ENCODE measurements around the gene ZDHHC14.

The ZDHHC14 gene

GRCh38 chr6:157644043-157644810 is 263.2 kb downstream of the ZDHHC14 start:
- H3K4me3 ChIP-seq (replicated peaks; ENCODE audit: low read depth, low read length): no peak overlapping the region
- TF ChIP-seq CTCF (IDR thresholded peaks at IDR 0.05; ENCODE audit: low read depth, low read length, missing control alignments): peak; percentile 31
- no peak for DNase-seq (ENCODE audit: extremely low read depth, low read depth)

GRCh38 chr6:157645201-157645795 is 264.3 kb downstream of the ZDHHC14 start:
- H3K4me3 ChIP-seq (replicated peaks; ENCODE audit: low read depth, low read length): no peak overlapping the region
- no peak for DNase-seq (ENCODE audit: extremely low read depth, low read depth)
- TF ChIP-seq CTCF (IDR thresholded peaks at IDR 0.05; ENCODE audit: low read depth, low read length, missing control alignments): no peak

GRCh38 chr6:157646012-157646411 is 265.0 kb downstream of the ZDHHC14 start:
- no peak overlapping the region for H3K4me3 ChIP-seq (replicated peaks; ENCODE audit: low read depth, low read length)
- no peak for TF ChIP-seq CTCF (IDR thresholded peaks at IDR 0.05; ENCODE audit: low read depth, low read length, missing control alignments)
- no peak for DNase-seq (ENCODE audit: extremely low read depth, low read depth)

- TF ChIP-seq CTCF (IDR thresholded peaks at IDR 0.05; ENCODE audit: low read depth, low read length, missing control alignments): no peak
- no peak for DNase-seq (ENCODE audit: extremely low read depth, low read depth)
- no peak overlapping the region for H3K4me3 ChIP-seq (replicated peaks; ENCODE audit: low read depth, low read length)
Measured at GRCh38 chr6:157647261-157647915, 266.4 kb downstream of the ZDHHC14 start.

- TF ChIP-seq CTCF (IDR thresholded peaks at IDR 0.05; ENCODE audit: low read depth, low read length, missing control alignments): no peak
- no peak overlapping the region for H3K4me3 ChIP-seq (replicated peaks; ENCODE audit: low read depth, low read length)
- no peak for DNase-seq (ENCODE audit: extremely low read depth, low read depth)
Measured at GRCh38 chr6:157648561-157648960, 267.6 kb downstream of the ZDHHC14 start.

GRCh38 chr6:157649311-157650260 is 268.6 kb downstream of the ZDHHC14 start:
- TF ChIP-seq CTCF (IDR thresholded peaks at IDR 0.05; ENCODE audit: low read depth, low read length, missing control alignments): no peak
- DNase-seq (ENCODE audit: extremely low read depth, low read depth): no peak

More at GRCh38 chr6:157649311-157650260, 268.6 kb downstream of the ZDHHC14 start:
- H3K4me3 ChIP-seq (replicated peaks; ENCODE audit: low read depth, low read length): no peak overlapping the region

Measured in HFF-Myc (cell line).